Fibroblast of gingiva (primary cell): ENCODE measurements around the gene ZNF444.

Experiments
- DNase-seq: peaks from one replicate; pipeline ENCODE4 v3.0.0-alpha.2; 2011; ENCODE audit warnings: low read depth

Gene ZNF444

DNA sequence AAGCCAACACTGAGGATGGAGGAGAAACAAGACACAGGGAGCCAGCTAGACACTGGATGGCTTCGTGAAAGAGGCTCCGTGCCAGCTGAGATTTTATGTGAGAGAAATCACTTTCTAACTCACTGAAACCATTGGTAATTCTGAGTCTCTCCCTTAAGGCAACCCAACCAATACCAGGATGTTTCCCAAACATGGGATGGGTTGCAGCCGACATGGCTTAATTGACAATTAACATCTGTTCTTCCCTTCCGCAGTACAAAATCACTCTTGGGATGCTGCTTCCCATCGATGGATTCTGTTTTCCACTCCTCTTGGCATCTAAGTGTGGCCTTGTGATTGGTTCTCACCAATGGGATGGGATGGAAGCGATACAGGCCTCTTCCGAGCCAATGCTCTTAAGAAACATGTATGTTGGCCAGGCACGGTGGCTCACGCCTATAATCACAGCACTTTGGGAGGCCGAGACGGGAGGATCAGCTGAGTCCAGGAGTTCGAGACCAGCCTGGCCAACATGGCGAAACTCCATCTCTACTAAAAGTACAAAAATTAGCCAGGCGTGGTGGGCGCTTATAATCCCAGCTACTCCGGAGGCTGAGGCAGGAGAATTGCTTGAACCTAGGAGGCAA is 17.7 kb upstream of the ZNF444 start:
- no peak for DNase-seq

DNA sequence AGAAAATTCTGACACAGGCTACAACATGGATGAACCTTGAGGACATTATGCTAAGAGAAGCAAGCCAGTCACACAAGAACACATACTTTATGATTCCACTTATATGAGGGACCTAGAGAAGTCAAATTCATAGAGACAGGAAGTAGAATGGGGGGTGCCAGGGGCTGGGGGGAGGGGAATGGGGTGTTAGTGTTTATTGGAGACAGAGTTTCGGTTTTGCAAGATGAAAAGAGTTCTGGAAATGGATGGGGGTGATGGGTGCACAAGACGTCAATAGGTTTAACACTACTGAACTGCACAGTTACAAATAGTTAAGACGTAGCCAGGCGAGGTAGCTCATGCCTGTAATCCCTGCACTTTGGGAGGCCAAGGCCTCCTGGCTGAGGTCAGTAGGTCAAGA is 16.5 kb upstream of the ZNF444 start:
- no peak for DNase-seq

DNA sequence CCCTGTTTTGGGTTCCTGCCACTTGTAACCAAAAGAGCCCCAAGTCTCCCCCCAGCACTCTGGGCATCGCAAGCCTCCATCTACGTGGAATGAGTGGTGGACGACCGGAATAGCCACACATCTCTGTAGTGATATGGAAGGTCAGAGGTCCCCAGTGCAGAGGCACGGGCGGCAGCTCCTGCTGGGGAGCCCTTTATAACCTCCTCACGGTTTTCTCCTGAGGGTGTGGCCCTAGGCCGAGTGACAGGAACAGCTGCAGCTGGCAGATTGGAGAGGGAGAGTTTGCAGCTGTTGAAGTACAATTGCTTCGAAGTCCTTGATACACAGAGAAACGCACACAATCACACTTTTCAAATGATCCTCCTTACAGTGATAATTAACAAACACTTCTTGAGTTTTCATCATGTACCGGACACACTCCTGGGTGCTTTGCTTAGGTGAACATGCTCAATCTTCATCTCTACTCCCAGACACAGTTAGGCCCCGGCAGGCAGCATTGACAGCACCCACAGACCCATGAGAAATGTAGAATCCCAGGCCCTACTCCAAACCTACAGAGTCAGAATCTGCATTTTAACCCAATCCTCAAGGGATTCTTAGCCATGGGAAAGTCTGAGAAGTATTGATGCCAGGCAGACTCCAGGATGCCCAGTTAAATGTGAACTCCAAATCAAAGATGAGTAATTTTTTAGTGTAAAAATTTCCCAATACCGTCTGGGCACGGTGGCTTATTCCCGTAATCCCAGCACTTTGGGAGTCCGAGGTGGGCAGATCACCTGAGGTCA is 15.1 kb upstream of the ZNF444 start:
- no peak for DNase-seq

DNA sequence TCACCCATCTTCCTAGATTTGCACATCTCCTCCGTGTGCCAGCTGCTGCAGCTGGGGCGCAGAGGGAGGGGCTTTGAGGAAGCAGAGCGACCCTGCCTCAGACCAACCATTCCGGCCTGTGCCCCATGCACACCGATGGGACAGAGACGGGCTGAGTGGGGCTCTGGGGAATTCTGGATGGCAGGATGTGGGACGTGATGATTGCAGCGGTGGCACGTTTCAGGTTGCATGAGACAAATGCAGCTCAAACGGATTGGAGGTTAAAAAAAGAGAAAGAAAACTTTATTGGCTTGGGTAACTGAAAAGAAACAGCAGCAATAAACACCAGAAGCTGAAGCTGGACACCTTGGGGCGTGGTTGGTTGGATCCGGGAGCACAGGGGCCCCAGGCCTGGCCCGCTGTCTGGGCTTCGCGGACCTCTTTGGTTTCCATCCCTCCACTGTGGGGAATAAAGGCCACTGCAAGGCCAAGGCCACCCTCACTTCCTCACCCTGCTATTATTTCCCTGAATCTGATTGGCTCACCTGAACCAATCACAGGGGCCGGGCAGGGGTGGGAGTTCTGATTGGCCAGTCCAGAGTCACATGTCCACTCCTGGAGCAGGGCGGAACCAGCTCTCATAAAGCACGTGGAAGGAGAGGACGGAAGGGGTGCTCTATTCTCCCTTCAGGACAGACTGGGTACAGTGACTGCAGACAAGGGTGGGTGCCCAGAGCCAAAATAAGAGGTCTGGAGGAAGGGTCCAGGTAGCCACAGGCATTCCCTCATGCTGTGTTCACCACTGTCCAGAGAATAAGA is 13.9 kb upstream of the ZNF444 start:
- no peak for DNase-seq

DNA sequence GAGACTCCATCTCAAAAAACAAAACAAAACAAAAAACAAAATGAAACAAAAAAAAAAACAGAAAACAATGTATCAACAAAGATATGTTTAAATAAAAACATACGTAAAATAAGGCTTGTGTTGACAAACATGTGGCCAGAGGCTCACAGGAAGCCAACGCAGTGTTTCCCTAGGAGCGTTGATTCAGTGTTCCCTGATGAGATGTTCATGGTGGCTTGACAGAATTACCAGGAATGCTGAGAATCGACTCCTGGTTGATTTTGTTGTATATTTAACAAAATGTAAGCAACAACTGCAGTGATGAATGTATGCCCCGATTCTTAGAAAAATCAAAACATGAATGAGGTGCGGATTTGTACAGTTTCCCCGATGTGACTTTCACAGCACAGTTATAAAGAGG is 11.1 kb upstream of the ZNF444 start:
- no peak for DNase-seq

DNA sequence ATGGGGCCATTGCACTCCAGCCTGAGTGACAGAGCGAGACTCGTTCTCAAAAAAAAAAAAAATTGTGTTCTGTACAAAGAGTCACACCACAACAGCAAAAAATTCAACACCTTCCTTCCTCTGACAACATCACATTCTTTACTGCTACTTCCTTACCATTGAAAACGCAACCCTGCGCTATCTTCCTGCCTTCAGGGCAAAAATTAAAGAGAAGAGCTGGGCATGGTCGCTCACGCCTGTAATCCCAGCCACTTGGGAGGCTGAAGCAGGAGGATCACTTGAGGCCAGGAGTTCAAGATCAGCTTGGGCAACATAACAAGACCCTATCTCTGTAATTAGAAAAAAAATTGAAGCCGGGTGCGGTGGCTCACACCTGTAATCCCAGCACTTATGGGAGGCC is 9.4 kb upstream of the ZNF444 start:
- no peak for DNase-seq

DNA sequence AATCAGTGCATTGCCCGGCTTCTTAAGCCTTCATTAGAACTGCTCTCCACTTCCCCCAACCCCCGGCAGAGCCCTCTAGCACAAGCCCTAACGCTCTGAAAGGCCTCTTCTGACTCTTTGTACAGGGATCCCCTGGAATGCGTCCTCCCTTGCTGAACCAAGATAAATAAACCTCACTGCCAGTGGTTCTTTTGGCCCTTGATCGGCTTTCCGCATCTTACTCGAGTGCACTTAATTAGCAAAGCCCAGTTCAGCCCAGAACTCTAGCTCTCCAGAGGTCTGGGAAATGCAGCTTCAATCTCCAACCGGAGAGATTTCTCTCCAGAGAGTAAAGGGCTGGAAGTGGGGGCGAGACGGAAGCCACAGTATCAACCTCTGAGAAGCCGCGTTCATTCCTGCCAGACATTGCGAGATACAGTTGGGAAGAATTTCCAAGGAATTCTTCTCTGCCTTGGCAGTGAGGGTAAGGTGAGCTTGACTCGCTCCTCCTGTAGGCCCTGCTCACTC is 8.7 kb upstream of the ZNF444 start:
- DNase-seq = peak; percentile 83

DNA sequence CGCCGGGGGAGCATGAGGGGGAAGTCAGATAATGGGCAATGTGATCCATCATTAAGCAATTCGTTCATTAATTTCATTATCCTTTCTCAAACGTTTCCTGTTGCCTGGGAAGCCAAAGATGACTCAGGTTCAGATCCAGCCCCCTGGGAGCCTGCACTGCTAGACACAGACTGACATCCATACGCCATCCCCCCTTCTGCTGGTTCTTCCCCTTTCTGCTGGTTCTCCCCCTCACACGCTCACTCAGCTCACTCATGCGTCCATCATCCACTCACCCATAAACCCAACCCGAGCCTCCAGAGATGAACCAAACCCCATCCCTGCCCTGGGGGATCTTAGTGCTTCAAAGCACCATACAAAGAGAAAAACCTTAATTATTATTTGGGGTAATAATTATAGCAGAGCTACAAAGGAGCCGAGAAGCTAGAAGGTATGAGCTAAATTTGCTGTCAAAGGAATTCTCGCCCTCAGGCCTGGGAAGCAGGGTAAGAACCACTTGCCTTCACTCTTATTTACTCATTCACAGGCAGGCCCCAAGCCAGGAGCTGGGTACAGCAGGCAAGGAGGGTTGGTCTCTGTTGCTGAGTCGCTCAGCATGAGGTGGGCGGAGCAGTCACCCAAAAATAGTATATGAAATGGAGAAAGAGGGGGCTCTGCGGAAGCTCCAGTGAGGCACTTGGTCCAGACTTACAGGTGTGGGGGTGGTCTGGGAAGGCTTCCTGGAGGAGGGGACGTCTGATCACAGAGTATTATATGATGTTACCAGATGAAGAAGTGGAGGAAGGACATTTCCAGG is 7.0 kb upstream of the ZNF444 start:
- no peak for DNase-seq

DNA sequence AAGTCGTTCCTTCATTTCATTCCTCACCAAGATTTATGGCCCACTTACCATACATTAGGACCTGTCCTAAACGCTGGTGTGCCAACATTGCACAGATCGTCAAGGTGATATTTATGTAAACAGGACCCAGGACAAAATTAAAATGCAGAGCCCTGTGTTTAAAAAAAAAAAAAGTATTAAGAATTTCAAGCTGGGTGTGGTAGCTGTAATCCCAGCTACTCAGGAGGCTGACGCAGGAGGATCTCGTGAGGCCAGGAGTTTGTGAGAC is 6.5 kb upstream of the ZNF444 start:
- DNase-seq = no peak

DNA sequence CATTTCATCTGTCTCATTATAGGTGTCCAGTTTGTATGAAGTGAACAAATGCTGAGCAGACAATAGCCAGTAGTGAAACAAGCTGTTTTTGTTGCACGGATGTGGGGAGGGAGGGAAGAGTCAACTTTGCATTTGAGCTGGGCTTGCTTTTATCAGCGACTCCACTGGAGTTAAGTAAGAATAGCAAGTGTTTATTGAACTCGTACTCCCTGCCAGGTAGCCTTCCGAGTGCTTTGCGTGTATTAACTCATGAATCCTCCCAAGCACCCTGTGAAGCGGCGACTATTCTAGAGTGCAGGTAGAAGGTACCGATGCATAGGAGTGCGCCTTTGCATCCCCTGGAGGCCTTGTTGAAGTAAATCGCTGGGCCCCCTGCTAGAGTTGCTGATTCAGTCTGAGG is 4.7 kb upstream of the ZNF444 start:
- no peak for DNase-seq

DNA sequence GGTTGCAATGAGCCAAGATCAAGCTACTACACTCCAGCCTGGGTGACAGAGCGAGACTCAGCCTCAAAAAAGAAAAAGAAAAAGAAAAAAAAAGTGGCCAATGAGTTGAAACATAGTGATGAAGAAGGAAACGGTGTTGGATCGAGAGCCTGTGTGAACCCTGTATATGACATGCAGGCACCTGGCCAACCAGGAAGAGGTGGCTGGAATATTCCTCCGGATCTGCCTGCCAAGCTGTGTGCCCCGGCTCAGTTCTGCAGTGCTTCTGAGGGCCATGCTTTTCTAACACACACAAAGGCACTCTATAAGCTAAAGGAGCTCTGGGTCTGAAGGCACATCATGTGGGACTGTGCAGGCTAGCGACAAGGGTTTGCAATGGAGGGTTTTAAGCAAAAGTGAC is 3.7 kb upstream of the ZNF444 start:
- DNase-seq = no peak

DNA sequence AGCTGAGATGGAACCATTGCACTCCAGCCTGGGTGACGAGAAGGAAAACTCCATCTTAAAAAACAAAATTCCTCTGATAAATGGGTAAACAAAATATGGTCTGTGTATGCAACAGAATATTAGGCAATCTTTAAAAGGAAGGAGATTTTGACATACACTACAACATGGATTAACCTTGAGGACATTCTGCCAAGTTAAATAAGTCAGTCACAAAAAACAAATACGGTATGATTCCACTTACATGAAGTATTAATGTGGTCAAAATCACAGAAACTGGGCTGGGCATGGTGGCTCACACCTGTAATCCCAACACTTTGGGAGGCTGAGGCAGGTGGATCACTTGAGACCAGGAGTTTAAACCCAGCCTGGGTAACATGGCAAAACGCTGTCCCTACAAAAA is 3.0 kb upstream of the ZNF444 start:
- peak; percentile 39 for DNase-seq

DNA sequence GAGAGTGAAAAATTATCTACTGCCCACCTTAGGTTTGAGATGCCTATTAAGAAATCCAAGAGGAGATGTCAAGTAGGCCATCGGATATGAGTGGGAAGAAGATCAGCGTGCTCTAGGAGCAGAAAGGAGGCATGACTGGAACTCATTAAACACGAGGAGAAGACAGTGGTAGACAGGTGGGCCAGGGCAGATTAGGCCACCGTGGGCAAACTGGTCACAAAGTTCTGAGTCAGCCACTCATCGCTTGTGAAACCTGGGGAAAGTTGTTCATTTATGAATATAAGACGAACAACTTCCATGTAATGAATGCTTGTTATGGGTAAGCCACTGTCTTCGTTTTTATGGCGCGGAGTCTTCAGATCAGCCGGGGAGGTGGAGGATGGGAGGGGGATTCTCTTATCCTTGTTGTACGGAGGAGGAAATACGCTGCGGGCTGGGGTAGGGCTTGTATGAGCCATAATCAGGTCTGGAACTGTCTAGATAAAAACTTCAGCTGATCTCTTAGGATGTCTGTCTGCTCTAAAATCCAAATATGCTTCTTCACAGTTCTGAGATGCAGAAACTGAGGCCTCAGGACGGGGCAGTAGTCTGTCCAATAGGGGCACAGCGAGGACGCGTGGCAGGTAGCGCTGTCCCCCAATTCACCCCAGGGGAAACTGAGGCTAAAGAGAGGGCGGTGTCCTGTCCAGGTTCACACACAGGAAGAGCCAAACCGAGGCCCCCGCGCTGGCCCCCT is 1.1 kb upstream of the ZNF444 start:
- DNase-seq = no peak

DNA sequence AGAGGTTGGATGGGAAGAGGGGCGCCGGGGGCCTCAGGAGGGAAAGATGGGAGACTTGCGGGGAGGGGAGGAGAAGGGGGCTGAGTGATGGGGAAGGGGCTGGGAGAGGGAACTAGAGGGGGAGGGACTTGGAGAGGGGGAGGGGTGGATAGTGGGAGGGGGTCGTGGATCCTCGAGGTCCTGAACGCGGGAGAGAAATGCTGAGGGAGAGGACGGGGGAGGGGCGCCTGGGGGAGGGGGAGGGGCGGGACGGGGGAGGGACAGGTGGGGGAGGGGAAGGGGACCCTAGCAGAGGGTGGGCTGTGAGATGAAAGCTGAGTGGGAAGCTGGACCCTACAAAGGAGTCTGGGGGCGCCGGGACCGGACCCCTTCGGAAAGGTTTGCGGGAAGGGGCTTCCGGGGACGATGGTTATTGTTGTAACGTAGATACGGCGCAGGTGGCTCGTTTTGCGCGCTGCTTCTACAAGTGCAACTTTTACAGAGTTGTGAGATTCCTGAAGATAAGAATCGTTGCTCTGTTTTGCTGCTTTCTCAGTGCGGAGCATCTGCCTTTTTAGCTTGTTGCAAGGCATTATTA is 418 bp downstream of the ZNF444 start:
- DNase-seq = no peak

DNA sequence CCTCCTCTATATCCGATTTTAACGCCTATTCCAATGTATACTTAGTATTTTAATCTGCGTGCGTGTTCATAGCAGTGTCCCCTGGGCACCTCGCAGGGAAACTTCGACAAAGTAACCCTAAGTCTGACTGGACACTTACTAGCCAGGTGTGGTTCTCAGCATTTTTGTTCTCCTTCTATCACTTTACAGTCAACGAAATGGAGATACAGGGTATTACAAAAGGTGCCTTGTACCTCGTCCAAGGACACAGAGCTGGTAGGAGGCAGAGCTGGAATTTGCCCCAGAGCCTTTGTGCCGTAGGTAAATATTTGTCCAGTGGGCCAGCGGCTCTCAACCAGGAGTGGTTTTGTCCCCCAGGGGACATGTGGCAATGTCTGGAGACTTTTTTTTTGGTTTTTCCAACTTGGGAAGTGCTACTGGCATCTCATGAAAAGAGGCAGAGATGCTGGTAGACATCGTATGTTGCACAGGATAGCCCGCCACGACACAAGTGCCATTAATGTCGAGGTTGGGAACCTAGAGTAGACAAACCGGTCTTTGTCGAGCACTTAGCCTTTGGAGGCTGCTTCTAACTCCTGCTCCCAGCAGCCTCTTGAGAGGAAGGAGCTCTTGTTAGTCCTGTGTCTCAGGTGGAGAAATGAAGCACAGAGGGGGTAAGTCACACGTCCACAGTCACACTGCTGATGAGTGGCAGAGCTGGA is 1.1 kb downstream of the ZNF444 start:
- DNase-seq = no peak

DNA sequence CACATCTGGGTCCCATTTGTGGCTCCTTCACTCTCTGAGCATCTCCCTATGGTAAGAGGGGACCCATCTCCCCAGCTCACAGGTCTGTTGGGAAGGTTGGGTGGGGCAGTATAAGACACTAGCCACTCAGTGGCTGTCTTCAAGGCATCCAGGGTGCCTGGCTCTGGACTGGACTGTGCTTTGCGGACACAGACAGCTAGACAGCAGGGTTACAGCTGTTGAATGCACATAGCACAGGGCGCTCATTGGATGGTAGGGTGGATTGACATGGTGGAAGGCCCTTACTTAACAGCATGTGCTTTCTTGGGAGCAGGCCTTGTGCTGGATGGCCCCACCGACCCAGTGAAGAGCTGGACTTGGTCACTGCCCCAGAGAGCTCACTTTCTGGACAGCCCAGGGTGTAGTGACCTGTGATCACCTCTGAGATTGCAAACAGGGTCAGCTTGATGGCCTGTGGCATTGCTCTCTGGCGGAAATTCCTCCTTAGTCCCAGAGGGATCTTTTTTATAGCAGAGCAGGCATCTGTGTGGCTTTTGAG is 1.9 kb downstream of the ZNF444 start:
- no peak for DNase-seq

DNA sequence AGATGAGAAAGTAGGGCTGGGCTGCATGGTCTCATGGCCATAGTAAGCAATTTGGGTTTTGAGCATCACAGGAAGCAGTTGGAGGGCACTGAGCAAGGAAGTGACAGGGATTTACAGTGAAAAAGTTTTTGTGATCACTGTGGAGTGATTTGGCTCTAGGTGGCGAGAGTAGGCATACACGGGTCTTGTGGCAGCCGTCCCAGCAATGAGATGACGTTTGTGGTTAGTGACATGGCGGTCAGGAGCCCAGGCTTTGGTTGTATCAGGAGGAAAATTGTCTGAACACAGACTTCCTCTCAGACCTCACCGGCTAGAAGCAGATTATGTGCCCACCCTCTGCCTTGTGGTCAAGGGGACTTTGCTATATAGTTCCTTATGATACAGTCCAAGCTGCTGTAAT is 3.3 kb downstream of the ZNF444 start:
- DNase-seq = no peak

DNA sequence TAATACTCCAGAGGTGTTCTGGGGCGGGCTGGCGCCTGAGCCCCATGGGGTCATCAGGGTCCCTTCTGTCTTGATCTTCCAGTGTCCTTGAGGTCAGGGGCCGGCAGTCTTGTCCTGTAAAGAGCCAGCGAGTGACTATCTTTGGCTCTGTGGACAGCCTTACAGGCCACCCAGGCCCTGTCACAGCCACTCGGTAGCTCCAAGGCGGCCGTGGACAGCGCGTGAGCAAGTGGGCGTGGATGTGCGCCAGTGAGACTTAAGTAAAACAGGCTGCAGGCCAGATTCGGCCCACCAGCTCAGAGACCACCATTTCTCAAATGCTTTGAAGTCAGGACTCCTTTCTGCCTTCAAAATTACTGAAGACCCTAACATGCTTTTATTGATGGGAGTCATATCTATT is 3.7 kb downstream of the ZNF444 start:
- no peak for DNase-seq

DNA sequence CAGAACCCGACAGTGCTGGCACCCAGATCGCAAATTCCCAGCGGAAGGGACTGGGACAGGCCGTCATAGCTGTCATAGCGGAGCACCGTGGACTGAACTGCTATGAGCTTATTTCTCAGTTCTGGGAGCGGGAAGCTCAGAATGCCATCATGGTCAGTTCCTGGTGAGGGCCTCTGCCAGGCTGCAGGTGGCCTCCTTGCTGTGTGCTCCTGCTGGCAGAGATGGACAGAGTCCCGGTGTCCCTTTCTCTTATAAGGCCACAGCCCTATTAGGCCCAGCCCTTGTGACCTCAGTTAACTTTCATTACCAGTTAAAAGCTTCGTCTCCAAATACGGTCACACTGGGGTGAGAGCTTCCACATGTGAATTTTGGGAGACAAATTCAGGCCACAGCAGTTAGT is 4.6 kb downstream of the ZNF444 start:
- DNase-seq = no peak

DNA sequence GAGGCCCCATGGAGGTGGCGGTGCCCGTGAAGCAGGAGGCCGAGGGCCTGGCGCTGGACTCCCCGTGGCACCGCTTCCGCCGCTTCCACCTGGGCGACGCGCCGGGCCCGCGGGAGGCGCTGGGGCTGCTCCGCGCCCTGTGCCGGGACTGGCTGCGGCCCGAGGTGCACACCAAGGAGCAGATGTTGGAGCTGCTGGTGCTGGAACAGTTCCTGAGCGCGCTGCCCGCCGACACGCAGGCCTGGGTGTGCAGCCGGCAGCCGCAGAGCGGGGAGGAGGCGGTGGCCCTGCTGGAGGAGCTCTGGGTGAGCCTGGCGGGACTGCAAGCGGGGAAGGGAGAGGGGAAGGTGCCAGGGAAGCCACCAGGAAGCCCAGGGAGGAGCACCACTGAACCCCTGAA is 5.8 kb downstream of the ZNF444 start:
- DNase-seq = no peak
